HCT116 (cell line): ENCODE measurements around the gene FBXL5.

ENCODE experiments used
- ELF1 ChIP-seq: IDR thresholded peaks from 2 replicates; pipeline ENCODE4 v1.6.1; 2012; ENCODE audit warnings: low read depth, borderline replicate concordance
- JUND ChIP-seq: IDR thresholded peaks from 2 replicates; pipeline ENCODE4 v1.6.1; 2012
- POLR2A ChIP-seq: IDR thresholded peaks from 2 replicates; pipeline ENCODE4 v1.7.0; 2011; ENCODE audit warnings: borderline replicate concordance; ENCODE audit not compliant: insufficient read depth, insufficient read length; ENCODE audit errors: extremely low read depth
- POLR2AphosphoS5 ChIP-seq: IDR thresholded peaks from 2 replicates; pipeline ENCODE4 v1.6.1; 2011; ENCODE audit warnings: mild to moderate bottlenecking, low read depth, low read length, moderate library complexity
- RAD21 ChIP-seq: IDR thresholded peaks from 2 replicates; pipeline ENCODE4 v1.6.1; 2012; ENCODE audit warnings: low read depth, mild to moderate bottlenecking
- YY1 ChIP-seq: IDR thresholded peaks from 2 replicates; pipeline ENCODE4 v1.6.1; 2011; ENCODE audit warnings: low read length, low read depth, moderate library complexity, mild to moderate bottlenecking; ENCODE audit not compliant: insufficient replicate concordance; ENCODE audit errors: extremely low read depth
- ZNF274 ChIP-seq: fragments of 200-500 bp; sonication (Bioruptor generic); IDR thresholded peaks from 2 replicates; pipeline ENCODE4 v1.6.1; 2014; ENCODE audit warnings: mild to moderate bottlenecking, low read depth, low read length, inconsistent platforms
- TF ChIP-seq, protein P1 (sequence below): IDR thresholded peaks from 2 replicates; pipeline ENCODE4 v1.6.1; 2012; ENCODE audit warnings: low read depth
- TF ChIP-seq, protein P2 (sequence below), 3 experiments: fragments of 200-600 bp in 1 of 3; sonication (generic) in 1 of 3; IDR thresholded peaks in 2 of 3; conservative IDR thresholded peaks in 1 of 3; 2 replicates each; pipeline ENCODE4 v1.5.1; 2012 to 2017; ENCODE audit warnings: low read depth in 2 of 3, low read length in 2 of 3, antibody characterized with exemption in 1 of 3, borderline replicate concordance in 1 of 3, control low read depth in 1 of 3, mild to moderate bottlenecking in 1 of 3, mixed read lengths in 1 of 3, mixed run types in 1 of 3, moderate library complexity in 1 of 3; ENCODE audit not compliant: insufficient read depth in 1 of 3
- TF ChIP-seq, protein P3 (sequence below): IDR thresholded peaks from 2 replicates; pipeline ENCODE4 v1.6.1; 2012
- TF ChIP-seq, protein P4 (sequence below): IDR thresholded peaks from 2 replicates; pipeline ENCODE4 v1.6.1; 2012

DNA sequence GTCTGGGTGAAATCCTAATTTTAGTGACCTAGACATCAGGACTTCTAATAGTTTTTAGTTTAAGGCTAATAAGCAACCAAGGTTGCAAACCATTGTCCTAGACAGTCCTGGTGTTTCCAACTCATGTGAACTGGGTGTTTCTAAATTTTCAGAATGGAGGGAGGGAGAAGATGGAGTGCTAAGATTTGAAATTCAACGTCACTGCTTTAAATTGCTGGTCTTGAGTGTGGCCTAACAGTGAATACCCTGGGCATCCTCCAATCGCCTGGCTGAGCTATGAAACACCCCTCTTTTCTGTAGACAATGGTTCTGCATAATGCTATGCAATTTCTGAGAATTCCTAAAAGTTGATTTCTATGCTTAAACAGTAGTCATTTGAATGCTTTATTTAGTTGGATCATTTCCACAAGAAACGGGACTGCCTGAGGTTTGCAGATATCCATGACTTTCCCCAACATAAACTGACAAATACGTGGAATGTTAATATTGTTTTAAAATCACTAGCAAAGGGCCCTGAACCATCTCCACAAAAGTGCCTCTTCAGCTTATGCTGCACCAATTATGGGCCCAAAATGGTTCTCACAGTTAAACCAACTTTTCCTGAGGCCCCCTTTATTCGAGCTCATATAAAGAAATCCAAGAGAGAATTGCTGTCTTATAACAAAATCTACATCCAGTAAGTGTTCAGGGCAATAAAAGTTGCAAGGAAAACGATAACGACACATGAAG, 1.1 kb downstream of the FBXL5 start:
- TF ChIP-seq POLR2A (no peak), YY1 (no peak), ZNF274 (no peak), POLR2AphosphoS5 (no peak), ELF1 (no peak), JUND (no peak), RAD21 (no peak)
- TF ChIP-seq, protein P1, sequence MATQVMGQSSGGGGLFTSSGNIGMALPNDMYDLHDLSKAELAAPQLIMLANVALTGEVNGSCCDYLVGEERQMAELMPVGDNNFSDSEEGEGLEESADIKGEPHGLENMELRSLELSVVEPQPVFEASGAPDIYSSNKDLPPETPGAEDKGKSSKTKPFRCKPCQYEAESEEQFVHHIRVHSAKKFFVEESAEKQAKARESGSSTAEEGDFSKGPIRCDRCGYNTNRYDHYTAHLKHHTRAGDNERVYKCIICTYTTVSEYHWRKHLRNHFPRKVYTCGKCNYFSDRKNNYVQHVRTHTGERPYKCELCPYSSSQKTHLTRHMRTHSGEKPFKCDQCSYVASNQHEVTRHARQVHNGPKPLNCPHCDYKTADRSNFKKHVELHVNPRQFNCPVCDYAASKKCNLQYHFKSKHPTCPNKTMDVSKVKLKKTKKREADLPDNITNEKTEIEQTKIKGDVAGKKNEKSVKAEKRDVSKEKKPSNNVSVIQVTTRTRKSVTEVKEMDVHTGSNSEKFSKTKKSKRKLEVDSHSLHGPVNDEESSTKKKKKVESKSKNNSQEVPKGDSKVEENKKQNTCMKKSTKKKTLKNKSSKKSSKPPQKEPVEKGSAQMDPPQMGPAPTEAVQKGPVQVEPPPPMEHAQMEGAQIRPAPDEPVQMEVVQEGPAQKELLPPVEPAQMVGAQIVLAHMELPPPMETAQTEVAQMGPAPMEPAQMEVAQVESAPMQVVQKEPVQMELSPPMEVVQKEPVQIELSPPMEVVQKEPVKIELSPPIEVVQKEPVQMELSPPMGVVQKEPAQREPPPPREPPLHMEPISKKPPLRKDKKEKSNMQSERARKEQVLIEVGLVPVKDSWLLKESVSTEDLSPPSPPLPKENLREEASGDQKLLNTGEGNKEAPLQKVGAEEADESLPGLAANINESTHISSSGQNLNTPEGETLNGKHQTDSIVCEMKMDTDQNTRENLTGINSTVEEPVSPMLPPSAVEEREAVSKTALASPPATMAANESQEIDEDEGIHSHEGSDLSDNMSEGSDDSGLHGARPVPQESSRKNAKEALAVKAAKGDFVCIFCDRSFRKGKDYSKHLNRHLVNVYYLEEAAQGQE: no peak
- TF ChIP-seq, protein P2, sequence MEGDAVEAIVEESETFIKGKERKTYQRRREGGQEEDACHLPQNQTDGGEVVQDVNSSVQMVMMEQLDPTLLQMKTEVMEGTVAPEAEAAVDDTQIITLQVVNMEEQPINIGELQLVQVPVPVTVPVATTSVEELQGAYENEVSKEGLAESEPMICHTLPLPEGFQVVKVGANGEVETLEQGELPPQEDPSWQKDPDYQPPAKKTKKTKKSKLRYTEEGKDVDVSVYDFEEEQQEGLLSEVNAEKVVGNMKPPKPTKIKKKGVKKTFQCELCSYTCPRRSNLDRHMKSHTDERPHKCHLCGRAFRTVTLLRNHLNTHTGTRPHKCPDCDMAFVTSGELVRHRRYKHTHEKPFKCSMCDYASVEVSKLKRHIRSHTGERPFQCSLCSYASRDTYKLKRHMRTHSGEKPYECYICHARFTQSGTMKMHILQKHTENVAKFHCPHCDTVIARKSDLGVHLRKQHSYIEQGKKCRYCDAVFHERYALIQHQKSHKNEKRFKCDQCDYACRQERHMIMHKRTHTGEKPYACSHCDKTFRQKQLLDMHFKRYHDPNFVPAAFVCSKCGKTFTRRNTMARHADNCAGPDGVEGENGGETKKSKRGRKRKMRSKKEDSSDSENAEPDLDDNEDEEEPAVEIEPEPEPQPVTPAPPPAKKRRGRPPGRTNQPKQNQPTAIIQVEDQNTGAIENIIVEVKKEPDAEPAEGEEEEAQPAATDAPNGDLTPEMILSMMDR (IDR thresholded peaks at IDR 0.05 in 2 of 3, conservative IDR thresholded peaks at IDR 0.05 in 1 of 3; ENCODE audit: borderline replicate concordance in 1 of 3, insufficient read depth in 1 of 3, low read depth in 2 of 3, low read length in 2 of 3): no peak
- TF ChIP-seq, protein P3, sequence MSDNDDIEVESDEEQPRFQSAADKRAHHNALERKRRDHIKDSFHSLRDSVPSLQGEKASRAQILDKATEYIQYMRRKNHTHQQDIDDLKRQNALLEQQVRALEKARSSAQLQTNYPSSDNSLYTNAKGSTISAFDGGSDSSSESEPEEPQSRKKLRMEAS: no peak; the same call in 1 of the 2 replicates
- TF ChIP-seq, protein P4, sequence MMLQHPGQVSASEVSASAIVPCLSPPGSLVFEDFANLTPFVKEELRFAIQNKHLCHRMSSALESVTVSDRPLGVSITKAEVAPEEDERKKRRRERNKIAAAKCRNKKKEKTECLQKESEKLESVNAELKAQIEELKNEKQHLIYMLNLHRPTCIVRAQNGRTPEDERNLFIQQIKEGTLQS: no peak
